Hematopoietic multipotent progenitor cell treated with erythropoietin and hydrocortisone succinate and interleukin-3 and kit ligand, for 8 days (in vitro differentiated cells): Measurements from ENCODE around the gene TMEM150B.
A peak's percentile ranks its signal among the peaks of the same experiment; 100 is the strongest.

Experiments used
- DNase-seq: peaks from one replicate; pipeline ENCODE4 v3.0.0-alpha.2; 2015

The TMEM150B gene

DNA sequence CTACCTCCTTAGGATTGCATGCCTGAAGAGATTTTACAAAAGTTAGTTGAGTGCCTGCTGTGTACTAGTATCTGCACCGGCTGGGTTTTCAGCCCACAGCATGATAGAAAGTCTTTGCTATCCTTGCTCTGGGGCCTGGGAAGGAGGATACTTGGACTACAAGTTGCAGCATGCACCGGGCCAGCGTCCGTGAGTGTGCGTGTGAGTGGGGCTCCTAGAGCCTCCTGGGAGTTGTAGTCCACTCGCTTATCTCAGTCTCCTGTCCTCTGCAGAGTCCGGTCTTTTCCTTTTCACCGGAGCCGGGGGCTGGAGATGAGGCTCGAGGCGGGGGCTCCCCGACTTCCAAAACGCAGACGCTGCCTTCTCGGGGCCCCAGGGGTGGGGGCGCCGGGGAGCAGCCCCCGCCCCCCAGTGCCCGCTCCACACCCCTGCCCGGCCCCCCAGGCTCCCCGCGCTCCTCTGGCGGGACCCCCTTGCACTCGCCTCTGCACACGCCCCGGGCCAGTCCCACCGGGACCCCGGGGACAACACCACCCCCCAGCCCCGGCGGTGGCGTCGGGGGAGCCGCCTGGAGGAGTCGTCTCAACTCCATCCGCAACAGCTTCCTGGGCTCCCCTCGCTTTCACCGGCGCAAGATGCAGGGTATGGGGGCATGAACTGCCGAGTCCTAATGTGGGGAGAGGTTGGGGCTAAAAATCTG is 20.7 kb downstream of the TMEM150B start:
- peak; percentile 61 for DNase-seq

DNA sequence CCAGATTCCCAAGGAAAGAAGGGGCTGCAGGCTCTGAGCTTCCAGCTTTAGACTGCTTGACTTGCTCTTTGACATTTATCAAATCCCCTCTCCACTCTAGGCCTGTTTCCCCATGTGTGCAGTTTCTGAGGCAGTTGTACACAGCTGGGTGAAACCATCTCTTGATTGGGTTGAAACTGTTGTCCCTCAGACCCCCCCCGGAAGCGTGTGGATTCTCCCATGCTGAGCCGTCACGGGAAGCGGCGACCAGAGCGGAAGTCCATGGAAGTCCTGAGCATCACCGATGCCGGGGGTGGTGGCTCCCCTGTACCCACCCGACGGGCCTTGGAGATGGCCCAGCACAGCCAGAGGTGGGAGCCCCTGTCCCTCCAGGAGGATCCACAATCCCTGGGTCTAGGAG is 21.7 kb downstream of the TMEM150B start:
- no peak for DNase-seq

DNA sequence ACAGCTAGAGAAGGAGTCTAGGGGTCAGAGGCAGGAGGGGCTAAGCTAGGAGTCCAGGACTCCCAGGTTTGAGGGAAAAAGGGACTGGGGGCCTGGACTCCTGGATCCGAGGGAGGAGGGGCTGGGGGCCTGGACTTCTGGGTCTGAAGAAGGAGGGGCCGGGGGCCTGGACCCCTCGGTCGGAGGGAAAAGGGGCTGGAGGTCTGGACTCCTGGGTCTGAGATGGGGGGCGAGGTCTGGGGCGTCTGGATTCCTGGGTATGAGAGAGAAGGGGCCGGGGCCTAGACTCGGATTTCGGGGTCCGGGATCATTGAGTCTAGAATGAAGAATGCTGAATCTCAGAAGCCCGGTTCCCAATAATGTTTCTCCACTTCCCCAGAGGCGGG is 22.8 kb downstream of the TMEM150B start:
- no peak for DNase-seq

DNA sequence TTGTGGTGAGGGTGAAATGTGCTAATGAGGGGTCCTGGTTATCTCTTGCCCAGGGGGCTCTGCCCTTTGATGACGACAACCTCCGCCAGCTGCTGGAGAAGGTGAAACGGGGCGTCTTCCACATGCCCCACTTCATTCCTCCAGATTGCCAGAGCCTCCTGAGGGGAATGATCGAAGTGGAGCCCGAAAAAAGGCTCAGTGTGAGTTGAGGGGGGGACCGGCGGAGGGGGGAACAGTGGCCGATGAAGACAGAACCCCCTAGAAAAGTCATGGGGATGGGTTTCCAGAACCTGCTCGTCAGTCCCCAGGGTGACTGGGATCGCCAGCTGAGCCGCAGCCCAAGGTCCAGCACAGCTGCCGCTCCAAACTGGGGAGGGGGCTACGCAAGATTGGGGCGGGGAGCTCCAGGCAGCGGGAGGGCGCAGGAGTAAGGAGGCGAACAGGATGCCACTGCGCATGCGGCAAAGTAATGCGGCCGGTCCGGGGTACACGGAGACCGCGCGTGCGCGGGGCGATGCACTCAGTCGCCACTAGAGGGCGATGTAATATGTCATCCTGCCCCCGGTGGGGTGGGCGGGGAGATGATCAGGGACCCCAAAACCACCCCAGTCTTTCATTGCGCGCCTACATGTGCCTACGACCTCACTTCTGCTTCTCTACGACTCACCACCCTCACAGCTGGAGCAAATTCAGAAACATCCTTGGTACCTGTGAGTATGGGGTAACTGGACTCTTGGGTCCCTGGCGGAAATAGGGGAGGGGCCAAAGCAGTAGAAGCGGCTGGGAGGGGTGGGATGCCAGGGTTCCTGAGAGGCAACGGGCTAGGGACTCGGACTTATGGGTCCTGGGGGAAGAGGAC is 23.5 kb downstream of the TMEM150B start:
- peak; percentile 86 for DNase-seq

DNA sequence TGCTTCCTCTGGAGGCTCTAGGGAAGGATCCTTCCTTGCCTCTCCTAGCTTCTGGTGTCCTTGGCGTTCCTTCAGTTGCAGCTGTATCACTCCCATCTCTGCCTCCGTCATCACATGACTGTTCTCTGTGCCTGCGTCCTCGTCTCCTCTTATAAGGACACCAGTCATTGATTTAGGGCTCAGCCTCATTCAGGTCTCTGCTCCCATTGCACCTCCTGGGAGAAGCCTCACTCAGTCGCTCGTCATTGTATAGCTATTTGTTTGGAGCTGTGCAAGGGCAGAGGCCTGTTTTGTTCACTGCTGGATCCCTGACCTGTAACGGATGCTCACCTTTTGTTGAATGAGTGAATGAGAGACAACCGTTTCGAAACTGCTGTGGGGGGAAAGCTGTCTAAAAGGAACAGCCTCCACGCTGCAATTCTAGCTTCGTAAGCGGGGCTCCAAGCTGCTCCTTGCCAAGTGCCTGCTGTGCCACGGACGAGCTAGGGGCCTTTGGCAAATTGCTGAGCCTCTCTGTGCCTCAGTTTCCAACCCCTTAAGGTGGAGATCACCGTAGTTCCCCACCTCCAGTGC is 24.2 kb downstream of the TMEM150B start:
- no peak for DNase-seq

DNA sequence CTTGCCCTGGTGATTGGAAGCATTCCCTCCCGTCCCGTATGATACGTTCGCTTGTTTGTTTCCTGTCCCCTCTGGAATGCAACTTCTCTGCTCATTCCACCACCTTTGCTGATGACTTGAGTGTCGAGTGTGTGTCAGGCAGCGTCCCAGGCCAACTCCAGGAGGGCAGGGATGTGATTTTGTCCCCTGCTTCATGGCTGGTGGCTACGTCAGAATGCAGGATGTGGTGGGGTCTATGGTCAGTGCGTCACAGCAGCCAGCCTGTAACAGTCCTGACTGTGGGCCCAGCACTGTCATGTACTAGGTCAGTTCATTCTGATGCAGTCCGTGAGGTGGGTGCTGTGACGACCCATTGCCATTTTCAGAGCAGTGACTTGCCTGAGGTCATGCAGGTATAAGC is 25.1 kb downstream of the TMEM150B start:
- DNase-seq = no peak

DNA sequence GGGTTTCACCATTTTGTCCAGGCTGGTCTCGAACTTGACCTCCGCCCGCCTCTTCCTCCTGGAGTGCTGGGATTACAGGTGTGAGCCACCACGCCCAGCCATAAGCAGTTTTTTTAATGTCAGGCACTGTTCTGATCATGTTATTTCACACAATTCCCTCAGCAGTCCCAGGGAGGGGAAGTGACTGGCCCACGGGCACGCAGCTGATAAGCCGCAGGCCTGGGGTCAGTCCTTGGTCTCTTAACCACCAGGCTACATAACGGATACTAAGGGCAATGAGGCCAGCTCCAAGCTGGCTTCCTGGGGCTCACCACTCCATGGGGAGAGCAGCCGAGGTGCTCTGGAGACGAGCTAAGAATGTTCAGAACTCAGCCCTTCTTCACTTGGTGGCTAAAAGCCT is 27.9 kb downstream of the TMEM150B start:
- DNase-seq = peak; percentile 8

DNA sequence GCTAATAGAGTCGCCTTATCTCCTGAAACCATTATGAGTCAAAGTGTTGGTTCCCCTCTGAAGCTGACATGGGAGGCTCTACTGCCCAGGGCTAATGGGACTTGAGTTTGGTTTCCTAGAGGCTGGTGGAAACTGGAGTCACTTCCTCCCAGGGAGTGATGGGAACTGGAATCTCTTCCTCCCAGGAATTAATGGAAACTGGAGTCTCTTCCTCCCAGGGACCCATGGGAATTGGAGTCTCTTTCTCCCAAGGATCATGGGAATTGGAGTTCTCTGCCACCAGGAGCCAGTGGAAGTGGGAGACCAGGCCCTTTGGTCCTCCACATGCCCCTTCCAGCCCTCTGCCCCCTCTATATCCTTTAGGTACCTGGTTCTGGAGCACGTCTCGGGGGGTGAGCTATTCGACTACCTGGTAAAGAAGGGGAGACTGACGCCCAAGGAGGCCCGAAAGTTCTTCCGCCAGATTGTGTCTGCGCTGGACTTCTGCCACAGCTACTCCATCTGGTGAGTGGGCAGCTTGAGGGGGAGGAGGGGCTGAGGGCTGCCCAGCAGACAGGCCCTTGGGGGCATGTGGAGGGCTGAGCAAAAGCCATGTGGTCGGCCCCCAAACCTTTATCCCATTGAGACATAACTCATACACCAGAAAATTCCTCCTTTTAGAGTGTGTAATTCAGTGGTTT is 35.9 kb downstream of the TMEM150B start:
- DNase-seq = no peak

DNA sequence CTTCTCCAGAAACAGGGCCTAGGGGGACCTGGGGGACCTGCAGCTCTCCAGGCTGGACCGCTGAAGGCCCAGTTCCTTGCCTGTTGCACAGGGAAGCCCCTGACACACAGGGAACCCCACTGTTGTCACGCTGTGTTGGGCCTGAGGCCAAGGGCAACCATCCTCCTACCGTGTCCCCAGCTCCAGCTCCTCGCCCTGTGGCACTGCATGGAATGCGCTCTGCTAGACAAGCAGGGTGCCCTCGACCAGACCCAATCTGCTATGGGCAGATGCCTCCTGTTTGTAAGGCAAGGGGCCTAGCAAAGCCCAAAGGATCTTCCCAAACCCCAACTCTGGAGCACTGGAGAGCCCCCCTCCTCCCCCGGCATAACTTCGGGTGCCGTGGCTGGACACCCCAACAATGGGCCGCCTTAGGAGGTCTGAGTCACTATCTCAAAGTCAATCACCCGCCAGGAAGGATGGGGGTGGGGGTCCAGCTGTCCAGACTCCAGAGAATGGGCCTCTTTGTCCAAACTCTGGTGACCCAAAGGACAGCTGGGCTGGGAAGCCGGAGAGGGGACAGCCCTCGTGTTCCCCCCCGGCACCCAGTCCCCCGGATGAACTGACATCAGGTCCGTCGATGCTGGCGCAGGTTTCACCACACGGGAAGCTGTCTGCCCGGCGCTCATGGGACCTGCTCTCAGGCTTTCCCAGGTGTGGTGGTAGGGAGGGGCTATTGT is 37.6 kb downstream of the TMEM150B start:
- DNase-seq = no peak

DNA sequence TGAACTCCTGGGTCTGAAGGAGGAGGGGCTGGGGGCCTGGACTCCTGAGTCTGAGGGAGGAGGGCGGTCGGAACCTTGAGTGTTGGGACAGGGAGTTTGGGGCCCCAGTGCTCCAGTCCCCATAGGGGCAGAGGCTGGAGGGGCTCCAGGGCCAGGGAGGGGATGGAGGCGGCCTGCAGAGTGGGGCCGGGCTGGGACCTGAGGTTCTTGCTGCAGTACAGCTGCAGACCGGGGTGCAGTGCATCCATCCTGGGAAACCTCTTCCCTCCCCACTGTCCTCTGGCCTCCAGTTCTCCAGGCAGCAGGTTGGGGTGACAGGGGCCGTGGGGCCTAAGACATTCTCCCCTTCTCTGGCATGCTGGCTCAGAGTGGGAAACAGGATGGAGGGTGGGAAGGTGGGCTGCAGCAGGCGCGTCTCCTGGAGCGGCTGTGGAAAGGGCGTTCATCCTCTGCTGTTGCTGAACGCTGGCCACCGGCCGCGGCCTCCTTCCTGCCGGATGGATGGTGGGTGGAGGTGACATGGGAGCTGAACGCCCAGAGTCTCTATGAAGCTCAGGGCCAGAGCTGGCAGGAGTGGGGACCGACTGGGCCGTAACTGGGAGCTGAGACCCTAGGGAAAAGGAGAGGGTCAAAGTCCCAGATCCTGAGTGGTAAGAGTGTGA is 39.8 kb downstream of the TMEM150B start:
- no peak for DNase-seq

DNA sequence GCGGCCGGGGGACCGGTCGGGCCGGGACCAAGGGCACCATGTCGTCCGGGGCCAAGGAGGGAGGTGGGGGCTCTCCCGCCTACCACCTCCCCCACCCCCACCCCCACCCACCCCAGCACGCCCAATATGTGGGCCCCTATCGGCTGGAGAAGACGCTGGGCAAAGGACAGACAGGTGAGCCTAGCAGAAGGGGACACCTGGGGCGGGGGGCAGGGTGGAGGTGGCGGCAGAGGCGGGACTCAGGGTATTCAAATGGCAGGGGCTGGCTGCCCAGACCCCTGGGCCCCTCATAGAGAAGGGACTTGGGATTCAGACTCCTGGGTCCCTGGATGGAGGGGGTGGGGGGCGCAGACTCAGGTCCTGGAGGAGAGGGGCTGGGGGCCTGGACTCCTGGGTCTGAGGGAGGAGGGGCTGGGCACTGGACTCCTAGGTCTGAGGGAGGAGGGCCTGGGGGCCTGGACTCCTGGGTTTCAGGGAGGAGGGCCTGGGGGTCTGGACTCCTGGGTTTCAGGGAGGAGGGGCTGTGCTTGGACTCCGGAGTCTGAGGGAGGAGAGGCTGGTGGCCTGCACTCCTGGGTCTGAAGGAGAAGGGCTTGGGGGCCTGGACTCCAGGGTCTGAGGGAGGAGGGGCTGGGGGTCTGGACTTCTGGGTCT is 40.6 kb downstream of the TMEM150B start:
- DNase-seq = no peak

DNA sequence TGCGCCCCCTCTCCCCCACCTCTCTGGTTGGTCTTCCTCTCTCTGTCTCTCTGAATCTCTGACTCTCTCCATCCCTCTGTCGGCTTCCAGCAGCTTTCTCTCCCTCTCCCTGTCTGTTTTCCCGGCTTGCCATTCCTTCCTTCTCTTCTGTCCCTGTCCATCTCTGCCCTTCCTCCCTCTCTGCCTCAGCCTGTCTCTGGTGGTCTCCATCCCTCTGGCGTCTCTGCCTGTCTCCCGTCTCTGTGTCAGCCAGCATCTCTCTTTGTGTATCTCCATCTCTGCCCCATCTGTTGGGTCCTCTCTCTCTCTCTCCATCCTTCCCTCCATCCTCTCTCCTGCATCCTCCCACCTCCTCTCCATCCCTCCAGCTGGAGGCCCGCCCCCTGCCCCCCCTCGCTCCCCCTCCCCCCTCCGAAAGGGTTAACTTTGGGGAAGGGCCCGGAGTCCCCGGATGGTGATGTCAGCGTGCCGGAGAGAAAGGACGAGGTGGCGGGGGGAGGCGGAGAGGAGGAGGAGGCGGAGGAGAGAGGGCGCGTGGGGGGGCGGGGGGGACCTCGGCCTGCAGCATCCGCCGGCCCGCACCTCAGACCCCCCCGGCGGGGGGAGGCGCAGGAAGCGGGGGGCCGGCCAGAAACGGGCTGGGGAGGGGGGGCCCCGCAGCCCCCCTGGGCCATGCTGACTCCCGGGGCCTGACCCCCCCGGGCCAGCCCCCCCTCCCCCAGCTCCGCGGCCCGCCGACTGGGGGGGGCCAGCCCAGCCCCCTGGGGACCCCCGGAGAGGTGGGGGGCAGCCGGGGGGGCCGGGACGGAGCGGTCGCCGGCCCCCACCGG is 41.4 kb downstream of the TMEM150B start, which contains the start of gene BRSK1:
Gene BRSK1 (plus strand): TSS at position 450 of the 830 bp plus-strand sequence. CDS start 446 bp downstream, outside the sequence.
- DNase-seq = no peak

DNA sequence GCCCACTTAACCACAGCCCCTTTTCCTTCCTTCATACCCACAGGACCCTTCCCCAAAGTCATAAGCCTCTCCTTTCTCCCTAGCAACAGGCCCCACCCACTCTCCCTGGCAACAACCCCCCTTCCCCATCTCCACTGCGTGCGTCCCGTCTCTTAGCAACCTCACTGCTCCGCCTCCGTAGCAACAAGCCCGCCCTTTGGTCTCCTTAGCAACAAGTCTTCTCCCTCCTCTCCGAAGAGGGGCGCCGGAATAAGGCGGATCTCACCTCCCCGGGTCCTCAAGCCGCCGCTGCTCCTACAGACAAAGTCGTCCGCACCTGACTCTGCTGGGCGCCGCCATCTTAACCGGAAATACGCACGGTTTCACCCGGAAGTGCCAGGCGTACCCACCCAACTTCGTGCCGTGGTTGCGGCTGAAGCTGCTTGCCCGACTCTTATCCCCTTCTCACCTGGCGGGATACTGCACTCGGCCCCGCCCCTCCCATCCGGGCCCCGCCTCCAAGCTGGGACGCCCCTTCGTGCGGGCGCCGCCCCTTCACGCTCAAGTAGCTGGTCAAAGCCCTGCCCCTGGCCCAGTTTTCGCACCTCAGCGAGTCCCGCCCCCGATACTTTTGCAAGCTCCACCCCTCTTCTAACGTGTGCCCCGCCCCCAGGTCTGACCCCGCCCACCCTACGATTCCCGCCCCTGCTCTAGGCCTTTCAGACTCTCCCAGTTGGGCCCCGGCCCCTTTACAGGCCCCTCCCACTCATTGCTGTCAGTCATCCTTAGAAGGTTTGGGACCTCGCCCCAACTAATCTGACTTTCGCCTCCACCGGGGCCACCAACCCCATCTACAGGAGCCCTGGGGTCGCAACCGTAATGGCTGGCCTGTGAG is 45.1 kb downstream of the TMEM150B start, which contains the start of gene HSPBP1:
Gene HSPBP1 (minus strand): TSS at position 341 of the 874 bp plus-strand sequence. CDS start 502 bp downstream, outside the sequence.
- DNase-seq = peak; percentile 97

DNA sequence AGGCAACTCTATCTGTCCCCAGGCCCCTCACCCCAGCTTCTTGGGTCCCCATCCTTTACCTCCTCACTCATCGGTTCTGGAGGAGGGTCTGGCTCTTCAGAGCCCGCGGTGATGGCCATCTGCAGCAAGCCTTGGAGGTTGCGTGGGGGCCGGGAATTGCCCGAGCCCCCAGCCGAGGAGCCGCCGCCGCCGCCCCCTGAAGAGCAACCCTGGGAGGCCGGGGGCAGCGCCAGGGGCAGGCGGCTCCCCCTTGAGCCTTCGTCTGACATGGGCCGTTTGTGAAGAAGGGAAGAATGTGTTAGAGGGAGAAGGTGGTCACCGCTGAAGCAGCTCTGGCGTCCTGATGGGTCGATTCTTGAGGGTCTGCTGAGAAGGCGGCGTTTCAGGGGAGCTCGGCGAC is 45.8 kb downstream of the TMEM150B start:
- no peak for DNase-seq

DNA sequence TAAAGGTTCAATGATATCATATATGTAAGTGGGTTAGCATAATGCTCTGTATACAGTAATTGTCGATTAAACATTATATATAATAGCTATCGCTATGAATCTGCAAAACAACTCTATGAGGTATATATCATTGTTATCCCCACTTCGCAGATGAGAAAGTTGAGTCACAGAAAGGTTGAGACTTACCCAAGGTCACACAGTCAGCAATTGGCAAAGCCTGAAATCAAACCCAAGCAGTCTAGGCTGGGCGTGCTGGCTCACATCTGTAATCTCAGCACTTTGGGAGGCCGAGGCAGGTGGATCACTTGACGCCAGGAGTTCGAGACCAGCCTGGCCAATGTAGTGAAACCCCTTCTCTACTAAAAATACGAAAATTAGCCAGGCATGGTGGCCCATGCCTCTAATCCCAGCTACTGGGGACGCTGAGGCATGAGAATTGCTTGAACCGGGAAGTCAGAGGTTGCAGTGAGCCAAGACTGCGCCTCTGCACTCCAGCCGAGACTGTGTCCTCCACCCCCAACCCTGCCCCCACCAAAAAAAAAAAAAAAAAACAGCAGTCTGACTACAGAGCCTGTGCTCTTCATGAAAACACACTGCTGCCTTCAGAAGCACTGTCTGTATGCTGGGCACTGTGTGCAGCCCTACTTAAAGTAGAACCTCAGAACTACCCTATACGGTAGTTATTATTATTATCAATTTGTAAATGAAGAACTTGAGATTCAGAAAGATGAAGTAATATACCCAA is 46.6 kb downstream of the TMEM150B start:
- DNase-seq = no peak

DNA sequence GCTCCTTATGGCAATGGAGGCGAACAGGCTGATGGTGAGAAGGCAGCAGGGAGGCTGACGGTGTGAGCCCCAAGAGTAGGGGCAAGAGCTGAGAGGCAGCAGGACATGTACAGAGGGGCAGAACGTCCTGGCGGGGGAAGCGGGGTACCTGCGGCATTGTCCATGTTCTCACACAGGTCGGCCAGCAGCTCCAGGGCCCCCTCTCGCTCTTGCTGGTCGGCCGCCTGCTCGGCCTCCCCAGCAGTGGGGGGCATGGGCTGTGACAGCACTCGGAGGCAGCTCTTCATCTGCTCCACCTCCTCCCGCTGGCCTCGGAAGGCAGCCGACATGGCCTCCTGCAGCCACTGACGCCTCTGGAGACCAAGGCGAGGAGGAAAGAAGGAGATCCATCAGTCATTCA is 47.6 kb downstream of the TMEM150B start:
- no peak for DNase-seq

DNA sequence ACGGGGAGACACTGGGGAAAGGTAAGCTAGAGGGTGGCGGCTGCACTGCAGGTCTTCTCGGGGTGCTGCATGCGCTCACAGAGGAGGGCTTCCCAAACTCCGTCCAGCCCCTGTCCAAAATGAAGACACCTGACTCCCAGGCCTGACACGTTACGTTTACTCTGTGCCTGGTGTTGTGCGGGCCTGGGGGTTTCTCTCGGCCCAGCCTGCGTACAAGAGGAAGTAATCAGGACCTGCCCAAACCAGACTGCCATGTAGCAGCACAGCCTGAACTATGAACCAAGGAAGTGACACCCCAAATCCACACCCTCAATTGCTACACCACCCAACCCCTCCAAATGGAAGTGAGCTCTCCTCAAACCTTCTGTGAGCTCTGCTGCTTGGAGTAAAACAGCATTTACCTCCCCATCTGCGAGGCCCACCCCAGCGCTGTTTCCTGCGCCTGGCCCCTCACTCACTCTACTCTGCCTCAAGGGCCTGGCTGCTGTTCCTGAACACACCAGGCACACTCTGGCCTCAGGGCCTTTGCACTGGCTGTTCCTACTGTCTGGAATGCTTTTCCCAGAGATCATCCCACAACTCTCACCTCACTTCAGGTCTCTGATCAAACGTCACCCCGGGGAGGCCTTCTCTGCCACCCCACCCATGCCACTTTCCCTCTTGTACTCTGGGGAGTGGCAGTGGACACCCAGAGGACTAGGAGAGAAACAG is 48.3 kb downstream of the TMEM150B start:
- no peak for DNase-seq
